GM21528 (cell line): ENCODE data around the gene MYRFL.
"Not testable (repeated sequence)": the region's sequence is repeated elsewhere in the genome, so short reads cannot be mapped to it uniquely, and the experiment has no call there.

Source experiments
- ATAC-seq: cut with Tn5 transposase; IDR thresholded peaks from one replicate; pipeline ENCODE4 v1.9.1; 2021; ENCODE audit warnings: mild to moderate bottlenecking, moderate library complexity; ENCODE audit not compliant: unreplicated experiment, low FRiP score

MYRFL gene

GRCh38 chr12:69840727-69841126 is 15.7 kb downstream of the MYRFL start:
- ATAC-seq = no peak

GRCh38 chr12:69843608-69844007 is 18.6 kb downstream of the MYRFL start:
- ATAC-seq = no peak

GRCh38 chr12:69844416-69844815 is 19.4 kb downstream of the MYRFL start:
- no peak for ATAC-seq

DNA sequence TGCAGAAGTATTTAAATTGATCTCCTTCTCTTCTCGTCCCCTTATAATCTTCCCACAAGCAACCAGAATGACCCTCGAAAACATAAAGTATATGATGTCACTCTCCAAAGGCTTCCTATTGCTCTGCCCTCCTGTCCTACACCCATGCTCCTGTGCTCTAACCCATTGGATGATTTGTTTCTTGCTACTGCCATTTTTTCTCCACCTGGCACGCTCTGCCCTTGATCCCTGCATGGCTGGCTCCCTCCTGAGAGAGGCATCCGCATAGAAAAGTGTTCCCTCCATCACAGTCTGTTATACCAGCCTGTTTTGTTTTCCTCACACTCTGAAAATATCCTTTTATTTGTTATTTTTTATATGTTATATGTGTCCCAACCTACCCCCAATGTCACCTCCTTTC is 19.8 kb downstream of the MYRFL start:
- no peak for ATAC-seq

- ATAC-seq = no peak
Measured at GRCh38 chr12:69846976-69847375, 21.9 kb downstream of the MYRFL start.

GRCh38 chr12:69851976-69852375 is 26.9 kb downstream of the MYRFL start:
- ATAC-seq = no peak

- ATAC-seq = not testable (repeated sequence)
Measured at GRCh38 chr12:69853176-69853961, 28.3 kb downstream of the MYRFL start.

GRCh38 chr12:69866698-69867097 is 41.7 kb downstream of the MYRFL start:
- ATAC-seq = no peak

GRCh38 chr12:69868695-69869094 is 43.7 kb downstream of the MYRFL start:
- ATAC-seq = no peak

GRCh38 chr12:69872804-69873203 is 47.8 kb downstream of the MYRFL start:
- no peak for ATAC-seq

DNA sequence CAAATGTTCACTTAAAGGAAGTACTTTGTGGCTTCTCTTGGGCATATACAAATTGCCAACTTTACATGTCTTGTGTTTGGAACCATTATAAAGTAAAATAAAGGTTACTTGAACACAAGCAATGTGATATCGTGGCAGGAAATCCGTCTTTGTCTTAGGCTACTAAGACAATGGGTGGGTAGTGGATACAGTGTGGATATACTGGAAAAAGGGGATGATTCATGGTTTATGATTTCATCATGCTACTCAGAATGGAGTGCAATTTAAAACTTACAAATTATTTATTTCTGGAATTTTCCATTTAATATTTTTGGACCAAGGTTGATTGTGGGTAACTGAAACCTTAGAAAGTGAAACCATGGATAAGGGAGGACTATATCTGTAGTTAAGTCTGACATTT is 48.4 kb downstream of the MYRFL start:
- no peak for ATAC-seq

GRCh38 chr12:69874606-69875005 is 49.6 kb downstream of the MYRFL start:
- no peak for ATAC-seq

- no peak for ATAC-seq
Measured at GRCh38 chr12:69875416-69875935, 50.4 kb downstream of the MYRFL start.

DNA sequence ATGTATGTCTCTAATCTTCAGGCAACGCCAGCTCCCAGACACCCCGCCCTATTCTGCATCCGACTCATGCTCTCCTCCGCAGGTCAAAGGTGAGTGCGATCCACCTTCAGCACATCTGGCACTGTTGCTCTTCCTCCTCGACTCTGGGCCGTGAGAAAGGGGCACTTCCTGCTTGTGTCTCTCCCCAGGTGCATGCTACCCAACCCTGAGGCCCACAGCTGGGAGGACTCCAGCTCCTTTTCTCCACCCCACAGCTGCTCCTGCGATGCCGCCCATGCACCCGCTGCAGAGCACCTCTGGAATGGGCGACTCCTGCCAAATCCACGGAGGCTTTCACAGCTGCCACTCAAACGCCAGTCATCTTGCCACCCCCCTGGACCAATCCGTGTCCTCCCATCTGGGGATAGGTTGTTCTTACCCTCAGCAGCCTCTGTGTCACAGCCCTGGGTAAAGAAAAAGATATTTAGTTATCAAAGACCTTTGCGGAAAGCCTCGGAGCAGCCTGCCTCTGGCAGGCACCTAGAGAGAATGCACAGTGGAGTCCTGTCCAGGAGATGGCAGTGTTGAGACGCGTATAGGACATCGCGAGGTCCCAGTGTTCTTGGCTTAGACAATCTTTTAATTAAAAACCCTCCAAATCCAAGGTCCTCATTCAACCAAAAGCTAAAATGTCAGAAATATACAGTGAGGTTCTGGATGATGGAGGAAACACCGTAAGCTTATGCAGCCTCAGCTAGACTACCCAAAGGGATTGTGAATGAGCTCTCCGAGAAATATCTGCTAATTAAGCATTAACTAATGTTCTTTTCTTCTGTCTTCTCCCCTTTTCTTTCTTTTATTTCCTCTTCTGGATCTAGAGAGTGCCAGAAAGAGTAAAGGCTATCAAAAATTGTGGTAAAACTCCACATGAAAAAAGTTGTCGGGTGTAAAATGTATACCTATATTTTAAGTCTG is 54.3 kb downstream of the MYRFL start:
- peak; percentile 96 for ATAC-seq

- no peak for ATAC-seq
Measured at GRCh38 chr12:69880571-69880970, 55.5 kb downstream of the MYRFL start.

DNA sequence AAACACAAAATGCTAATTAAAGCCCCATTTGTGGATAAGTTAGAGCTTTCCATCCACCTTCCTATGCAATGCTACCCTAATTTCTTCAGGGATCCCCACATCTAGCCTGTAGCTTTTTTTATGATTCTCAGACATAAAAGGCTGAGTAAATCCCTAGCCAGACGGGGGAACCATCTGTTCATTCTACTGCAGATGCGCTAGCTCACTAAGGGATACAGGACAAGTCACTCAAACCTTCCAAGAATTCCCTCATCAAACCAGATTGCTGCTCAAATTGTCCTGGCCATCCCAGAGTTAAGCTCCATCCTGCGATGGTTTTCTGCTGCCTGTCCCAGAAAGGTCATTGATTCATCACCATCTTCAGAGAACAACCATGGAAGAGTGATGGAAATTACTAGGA is 56.7 kb downstream of the MYRFL start:
- no peak for ATAC-seq

DNA sequence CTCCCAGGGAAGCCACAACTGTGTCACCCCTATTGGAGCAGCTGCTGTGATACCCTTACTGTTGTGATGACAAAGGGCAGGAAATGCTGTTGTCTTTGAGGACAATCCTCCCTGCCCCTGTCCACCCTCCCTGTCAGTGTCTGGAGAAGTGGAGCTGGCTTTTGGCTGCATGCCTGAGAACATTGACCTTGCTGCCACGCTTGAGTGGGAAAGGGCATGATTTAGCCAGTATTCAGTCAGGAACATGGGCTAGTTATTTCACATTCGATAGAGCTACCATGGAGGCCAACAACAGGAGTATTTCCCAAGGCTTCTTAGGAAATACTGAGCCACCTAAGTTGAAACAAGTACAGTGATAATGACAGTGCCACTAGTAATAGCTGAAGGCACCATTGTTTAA is 59.4 kb downstream of the MYRFL start:
- no peak for ATAC-seq

DNA sequence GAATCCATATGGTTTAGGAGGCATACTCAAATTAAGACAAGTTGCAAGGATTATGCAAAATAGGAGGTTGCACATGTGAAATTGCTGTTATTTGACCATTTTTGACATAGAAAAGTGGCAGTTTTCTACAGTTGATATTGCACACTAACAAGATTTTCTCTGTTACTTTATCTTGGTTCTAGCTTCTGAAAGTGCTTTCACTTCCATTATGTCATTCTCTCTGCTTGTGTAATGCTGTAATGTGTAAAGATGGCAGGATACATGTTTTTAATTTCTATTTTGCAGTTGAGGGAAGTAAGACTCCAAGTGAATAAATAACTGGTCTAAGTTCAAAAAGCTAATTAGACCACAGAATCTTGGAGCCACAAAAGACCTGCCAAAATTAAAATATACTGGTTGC is 60.6 kb downstream of the MYRFL start:
- no peak for ATAC-seq

- ATAC-seq = no peak
Measured at GRCh38 chr12:69886109-69886508, 61.1 kb downstream of the MYRFL start.

DNA sequence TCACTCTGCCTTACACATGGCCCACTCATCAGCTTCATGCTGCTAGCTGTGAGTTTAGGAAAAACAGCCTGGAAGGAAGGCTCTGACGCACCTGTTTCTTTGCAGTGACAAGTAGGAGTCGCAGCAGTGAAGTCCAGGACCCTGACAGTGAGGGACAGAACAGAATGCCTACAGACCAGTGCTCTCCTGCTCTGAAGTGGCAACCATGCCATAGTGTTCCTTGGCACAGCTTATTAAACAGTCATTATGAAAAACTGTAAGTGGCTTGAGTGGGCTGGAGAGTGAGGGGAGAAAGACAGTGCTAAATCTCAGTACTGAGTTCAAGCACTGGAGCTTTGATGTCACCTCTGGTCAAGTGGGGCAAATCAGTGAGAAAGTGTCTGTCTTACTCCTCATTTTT is 61.7 kb downstream of the MYRFL start:
- ATAC-seq = no peak

GRCh38 chr12:69888901-69889300 is 63.9 kb downstream of the MYRFL start:
- no peak for ATAC-seq
